Small intestine (tissue), 7 donors: ENCODE measurements around the gene WDR37. TPM values are rescaled to one million over a fixed set of nuclear protein-coding genes. Genes with fewer than 3 reads are reported as not detected.

Experiments
- DNase-seq, 2 donors: peaks; one replicate each; pipeline versions ENCODE4 v3.0.0 to v3.0.0-alpha.2; 2013
- FAIRE-seq: peaks from 2 replicates; lab custom pipeline; 2012; peaks lifted over from hg19 to GRCh38; lab: Jason Lieb, UNC
- H3K27ac ChIP-seq, 3 donors: one replicate each; pipeline ENCODE4 v1.5.1; 2013; ENCODE audit warnings: low read length in 2 of 3, mild to moderate bottlenecking in 2 of 3, control low read depth in 1 of 3, inconsistent platforms in 1 of 3, low read depth in 1 of 3, moderate library complexity in 1 of 3
- H3K27me3 ChIP-seq, 3 donors: one replicate each; pipeline ENCODE4 v1.6.1; 2013; ENCODE audit warnings: low read length in 3 of 3, inconsistent platforms in 1 of 3; ENCODE audit not compliant: control insufficient read depth in 3 of 3, insufficient read depth in 3 of 3
- H3K36me3 ChIP-seq, 3 donors: one replicate each; pipeline ENCODE4 v1.6.1; 2013; ENCODE audit warnings: low read length in 3 of 3, inconsistent platforms in 1 of 3, low read depth in 1 of 3, mild to moderate bottlenecking in 1 of 3, moderate library complexity in 1 of 3; ENCODE audit not compliant: control insufficient read depth in 3 of 3, insufficient read depth in 2 of 3
- H3K4me1 ChIP-seq, 3 donors: one replicate each; pipeline ENCODE4 v1.6.1; 2013; ENCODE audit warnings: low read length in 2 of 3, inconsistent platforms in 1 of 3, low read depth in 1 of 3, mild to moderate bottlenecking in 1 of 3, moderate library complexity in 1 of 3; ENCODE audit not compliant: control insufficient read depth in 3 of 3, insufficient read depth in 2 of 3
- H3K4me3 ChIP-seq, 3 donors: one replicate each; pipeline ENCODE4 v1.5.1; 2013; ENCODE audit warnings: low read length in 3 of 3, control low read depth in 1 of 3, inconsistent platforms in 1 of 3, low read depth in 1 of 3, mild to moderate bottlenecking in 1 of 3, moderate library complexity in 1 of 3
- H3K9me3 ChIP-seq, 2 donors: one replicate each; pipeline ENCODE4 v1.6.1; 2013; ENCODE audit warnings: low read depth in 1 of 2, low read length in 1 of 2; ENCODE audit not compliant: control insufficient read depth in 2 of 2, insufficient read depth in 1 of 2
- WGBS, 3 donors: extraction: QIAGEN DNeasy Blood & Tissue Kit; methylation state at CpG; one replicate each; pipeline ENCODE4 v1.1.7; 2013; 5-methylcytosine and 5-hydroxymethylcytosine counted together
- polyA plus RNA-seq, 4 donors: library from polyadenylated mRNA; stranded (reverse) in 3 of 4; unstranded in 1 of 4; fragments of 200-250 nt in 3 of 4; fragments of 120-200 nt in 1 of 4; gene quantifications; one replicate each; pipeline versions ENCODE4 v1.2.1 to v1.2.3, GENCODE V29; 2013
- donor health status: healthy with polysubstance abuse.
- donor health status: control.
- donor health status: control.
- donor health status: Bipolar disorder and iron deficiency.
- donor health status: healthy.

The WDR37 gene
- polyA plus RNA-seq, 4 donors, result 6.8 to 14.8 (median 7.7) TPM

DNA sequence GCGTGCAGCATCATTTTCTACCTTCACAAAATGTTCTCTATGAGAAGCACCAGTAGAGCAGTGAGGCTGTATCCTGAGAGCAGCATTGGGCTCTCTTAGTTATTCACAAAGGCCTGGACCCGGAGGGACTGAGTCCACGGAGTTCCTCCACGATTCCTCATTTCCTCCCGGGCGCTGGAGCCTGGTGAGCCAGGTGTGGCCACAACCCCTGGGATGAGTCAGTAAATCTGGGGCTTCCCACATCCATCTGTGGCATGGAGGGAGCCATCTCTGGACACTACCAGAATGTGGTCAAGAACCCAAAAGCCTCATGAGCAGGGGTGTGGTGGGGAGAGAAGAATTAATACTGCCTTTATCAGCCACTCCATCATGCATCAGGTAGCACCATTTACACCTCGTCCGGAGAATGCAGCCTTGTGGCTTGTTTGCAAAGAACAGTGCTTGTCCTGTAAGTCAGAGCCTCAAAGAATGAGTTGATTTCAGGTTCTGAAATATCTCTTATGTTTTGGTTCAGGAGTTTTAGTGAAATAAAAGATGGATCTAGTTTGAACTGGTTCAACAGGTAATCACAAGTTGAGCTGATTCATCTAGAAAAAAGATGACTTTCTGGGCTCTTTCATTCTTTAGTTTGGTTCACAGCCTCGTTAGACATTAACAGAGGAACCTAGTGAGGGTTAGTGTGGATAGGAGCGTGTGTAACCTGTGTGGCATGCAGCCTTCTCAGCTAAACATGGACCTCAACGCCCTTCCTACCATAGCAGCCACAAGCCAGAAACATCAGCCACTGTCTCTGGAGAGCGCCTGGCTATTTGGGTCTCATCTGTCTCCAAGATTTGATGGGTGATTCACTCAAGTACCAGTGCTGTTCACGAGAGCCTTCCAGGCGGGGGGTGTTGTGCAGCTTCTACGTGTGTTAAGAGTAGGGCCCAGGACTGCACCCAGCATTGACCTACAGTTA lies 95.2 kb downstream of the WDR37 start:
- H3K36me3 ChIP-seq, result no peaks in the 10 kb centered on the region
- peaks cover 0 to 6% of the 10 kb centered on the region in 2 donors for H3K9me3 ChIP-seq
- DNase-seq (no peak), FAIRE-seq (no peak)
- no peak overlapping the region for H3K4me3 ChIP-seq
- WGBS, 3 donors, result 78 to 84% (median 82%) methylated on average over 15 of the region's 15 CpGs
- no peak overlapping the region for H3K27ac ChIP-seq
- H3K27me3 ChIP-seq, result peaks cover 0 to 3% (median 0%) of the 10 kb centered on the region in 3 donors
- peaks cover 0 to 3% (median 0%) of the 10 kb centered on the region in 3 donors for H3K4me1 ChIP-seq

DNA sequence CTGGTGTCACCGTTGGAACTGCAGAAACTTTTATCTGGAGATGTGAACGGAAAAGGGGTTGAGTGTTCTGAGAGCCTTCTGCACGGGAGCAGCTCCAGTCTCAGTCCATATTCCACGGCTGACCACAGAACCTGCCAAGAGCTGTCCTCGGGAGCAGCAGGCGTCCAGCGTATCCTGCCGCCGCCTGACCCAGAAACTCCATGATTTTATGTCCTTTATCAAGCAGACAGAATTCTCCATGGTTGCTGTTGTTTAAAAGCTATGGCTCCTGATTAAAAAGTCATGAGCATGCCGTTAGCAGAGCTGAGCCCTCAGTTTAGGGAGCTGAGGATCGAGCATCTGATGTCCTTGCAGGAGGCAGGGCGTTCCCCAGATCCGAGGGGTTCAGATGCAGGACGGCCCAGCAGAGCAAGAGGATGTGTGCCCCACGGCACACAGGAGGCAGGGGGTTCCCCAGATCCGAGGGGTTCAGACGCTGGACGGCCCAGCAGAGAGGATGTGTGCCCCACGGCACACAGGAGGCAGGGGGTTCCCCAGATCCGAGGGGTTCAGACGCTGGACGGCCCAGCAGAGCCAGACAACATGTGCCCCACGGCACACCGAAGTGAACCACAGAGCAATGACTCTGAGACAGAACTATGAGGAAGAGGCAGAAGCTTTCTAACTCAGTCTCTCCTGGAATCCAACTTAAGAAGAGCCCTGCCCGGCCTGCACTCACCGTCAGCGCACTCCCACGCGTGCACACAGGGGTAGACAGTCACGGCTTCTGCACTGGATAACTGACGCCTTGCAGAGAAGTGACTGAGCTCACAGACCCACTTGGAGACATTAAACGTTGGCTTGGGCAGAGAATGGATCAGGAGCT lies 96.4 kb downstream of the WDR37 start:
- FAIRE-seq (no peak), DNase-seq (no peak)
- no peaks in the 10 kb centered on the region for H3K27me3 ChIP-seq
- peaks cover 0 to 3% (median 0%) of the 10 kb centered on the region in 3 donors for H3K4me1 ChIP-seq
- no peak overlapping the region for H3K4me3 ChIP-seq
- 89 to 91% (median 91%) methylated on average over 31 to 32 of the region's 32 CpGs for WGBS, 3 donors
- H3K36me3 ChIP-seq, result no peaks in the 10 kb centered on the region
- H3K9me3 ChIP-seq, result no peaks in the 10 kb centered on the region
- no peak overlapping the region for H3K27ac ChIP-seq

DNA sequence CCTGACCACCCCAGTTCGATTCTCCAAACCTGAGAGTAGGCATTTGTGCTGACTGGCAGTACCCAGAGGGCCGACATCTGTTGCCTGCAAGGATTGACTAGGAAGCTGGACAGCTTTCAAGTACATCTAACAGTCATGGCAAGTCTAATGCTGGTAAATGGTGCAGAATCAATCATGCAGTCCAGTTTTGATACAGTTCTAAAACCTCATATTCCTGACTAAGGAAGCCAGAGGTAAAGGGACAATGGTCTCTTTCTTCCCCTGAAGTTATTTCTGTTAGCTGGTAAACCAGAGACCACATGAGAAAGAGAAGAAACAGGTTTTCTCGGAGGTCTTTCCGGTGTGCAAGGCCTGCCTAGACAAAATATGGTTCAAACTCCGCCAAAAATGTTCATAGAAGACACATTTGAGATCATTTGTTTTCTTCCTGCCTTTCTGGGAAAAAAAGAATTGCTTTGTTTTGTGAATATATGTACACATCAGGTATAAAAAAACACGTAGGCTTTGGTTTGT lies 97.1 kb downstream of the WDR37 start:
- Histone ChIP-seq H3K4me3 (no peak overlapping the region), H3K9me3 (no peaks in the 10 kb centered on the region), H3K27ac (no peak overlapping the region), H3K27me3 (no peaks in the 10 kb centered on the region), H3K36me3 (no peaks in the 10 kb centered on the region), H3K4me1 (peaks cover 0 to 3% (median 0%) of the 10 kb centered on the region in 3 donors)
- no peak for DNase-seq
- 83 to 87% (median 86%) methylated on average over 6 of the region's 6 CpGs for WGBS, 3 donors
- FAIRE-seq, result no peak

DNA sequence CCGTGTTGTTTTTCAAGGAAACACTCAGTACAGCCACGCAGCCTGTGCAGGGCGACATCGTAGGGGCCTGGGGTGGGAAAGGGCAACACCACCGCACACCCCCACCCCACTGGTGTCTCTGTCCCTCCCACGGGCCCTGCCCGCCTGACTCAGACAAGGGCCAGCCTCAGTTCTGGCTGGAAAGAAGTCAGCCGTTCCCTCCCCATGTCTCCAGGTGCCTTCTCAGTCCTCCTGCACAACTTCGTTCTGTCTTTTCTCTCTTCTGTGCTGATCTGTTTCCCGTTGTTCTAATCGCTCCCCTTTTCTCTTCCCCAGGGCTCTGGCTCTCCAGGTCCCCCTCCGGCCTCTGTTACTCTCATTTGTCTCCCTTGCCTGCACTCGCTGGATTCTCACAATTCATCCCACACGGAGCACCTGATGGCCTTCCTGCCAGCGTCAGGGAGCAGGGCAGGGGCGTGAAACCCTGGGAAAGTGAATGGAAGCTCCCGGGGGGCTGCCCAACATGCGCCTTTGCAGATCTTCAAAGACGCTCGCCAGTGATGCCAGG lies 97.7 kb downstream of the WDR37 start:
- WGBS, 3 donors, result 77 to 86% (median 84%) methylated on average over 20 of the region's 20 CpGs
- FAIRE-seq (no peak), DNase-seq (no peak)
- H3K9me3 ChIP-seq, result no peaks in the 10 kb centered on the region
- no peaks in the 10 kb centered on the region for H3K36me3 ChIP-seq
- H3K4me3 ChIP-seq, result no peak overlapping the region
- peaks cover 0 to 3% (median 0%) of the 10 kb centered on the region in 3 donors for H3K4me1 ChIP-seq
- no peak overlapping the region for H3K27ac ChIP-seq
- no peaks in the 10 kb centered on the region for H3K27me3 ChIP-seq

DNA sequence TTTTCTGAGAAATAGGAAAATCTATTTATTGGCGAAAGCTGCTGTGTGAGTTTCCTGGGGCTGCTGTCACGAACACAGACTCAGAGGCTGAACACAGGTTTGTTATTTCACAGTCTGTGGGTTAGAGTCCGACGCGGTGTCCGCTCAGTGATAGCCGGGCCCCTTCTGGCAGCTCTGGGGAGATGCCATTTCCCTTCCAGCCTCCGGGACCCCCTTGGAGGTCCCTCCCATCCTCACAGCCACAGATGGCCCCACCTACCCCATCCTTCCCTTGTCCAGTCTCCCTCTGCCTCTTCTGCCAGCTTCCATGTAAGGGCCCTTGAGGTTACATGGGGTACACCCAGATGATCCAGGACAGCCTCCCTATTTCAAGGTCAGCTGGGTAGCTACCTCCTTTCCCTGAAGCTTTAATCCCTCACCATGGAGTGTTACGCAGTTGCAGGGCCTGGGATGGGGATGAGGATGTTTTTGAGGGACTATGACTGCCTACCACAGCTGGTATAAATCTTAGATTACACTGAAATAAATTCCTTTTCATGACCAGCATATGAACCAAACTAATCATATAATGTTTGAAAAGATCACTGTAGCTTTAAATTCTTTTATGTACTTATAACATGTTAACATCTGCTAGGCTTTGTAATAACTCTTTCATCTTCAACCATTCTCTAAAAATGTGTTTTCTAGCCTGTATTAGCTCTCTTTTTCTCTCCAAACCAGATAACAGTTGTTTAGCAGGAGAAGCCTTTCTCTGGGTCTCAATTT lies 98.5 kb downstream of the WDR37 start:
- 67 to 92% (median 82%) methylated on average over 9 of the region's 9 CpGs for WGBS, 3 donors
- H3K4me3 ChIP-seq, result no peak overlapping the region
- FAIRE-seq, result no peak
- no peaks in the 10 kb centered on the region for H3K36me3 ChIP-seq
- H3K27ac ChIP-seq, result no peak overlapping the region
- DNase-seq, result no peak
- H3K9me3 ChIP-seq, result no peaks in the 10 kb centered on the region
- no peaks in the 10 kb centered on the region for H3K27me3 ChIP-seq
- peaks cover 0 to 3% (median 0%) of the 10 kb centered on the region in 3 donors for H3K4me1 ChIP-seq

DNA sequence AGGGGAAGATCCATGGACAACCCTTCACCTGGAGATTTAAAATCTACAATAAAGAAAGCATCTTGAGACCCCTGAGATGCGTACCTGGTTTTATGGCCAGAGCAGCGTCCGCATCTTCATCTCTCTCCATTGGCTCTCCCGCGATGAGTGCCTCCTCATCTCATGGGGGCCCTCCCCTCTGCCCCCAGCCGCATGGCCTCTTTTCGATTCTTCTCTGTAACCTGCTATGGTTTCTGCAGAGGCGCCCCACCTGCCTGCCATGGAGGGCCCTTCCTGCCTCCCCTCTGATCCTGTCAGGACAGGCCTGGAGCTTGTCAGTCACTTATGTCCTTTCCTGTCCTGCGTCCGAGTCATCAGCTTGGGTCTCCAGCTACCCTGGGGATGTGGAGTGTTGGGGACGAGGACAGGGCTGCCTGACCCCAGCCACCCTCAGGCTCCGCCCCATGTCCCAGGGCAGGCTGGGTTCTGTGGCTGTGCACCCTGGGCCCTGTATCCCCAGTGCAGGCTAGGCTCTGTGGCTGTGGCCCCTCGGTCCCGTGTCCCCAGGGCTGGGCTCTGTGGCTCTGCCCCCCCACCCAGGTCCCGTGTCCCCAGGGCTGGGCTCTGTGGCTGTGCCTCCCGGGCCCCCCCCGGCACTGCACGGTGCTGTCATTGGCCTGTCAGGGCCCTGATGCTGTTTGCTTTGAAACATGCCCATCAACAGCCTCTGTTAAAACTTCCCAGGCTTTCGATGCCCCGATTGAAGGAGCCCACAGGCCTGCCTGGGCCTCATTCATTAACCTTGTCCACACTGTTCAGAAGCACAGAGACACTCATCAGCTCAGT lies 99.8 kb downstream of the WDR37 start:
- no peaks in the 10 kb centered on the region for H3K36me3 ChIP-seq
- 87 to 94% (median 88%) methylated on average over 20 of the region's 20 CpGs for WGBS, 3 donors
- no peaks in the 10 kb centered on the region for H3K9me3 ChIP-seq
- H3K4me1 ChIP-seq, result no peaks in the 10 kb centered on the region
- no peak for DNase-seq
- H3K27ac ChIP-seq, result no peak overlapping the region
- H3K4me3 ChIP-seq, result no peak overlapping the region
- FAIRE-seq, result no peak
- no peaks in the 10 kb centered on the region for H3K27me3 ChIP-seq

DNA sequence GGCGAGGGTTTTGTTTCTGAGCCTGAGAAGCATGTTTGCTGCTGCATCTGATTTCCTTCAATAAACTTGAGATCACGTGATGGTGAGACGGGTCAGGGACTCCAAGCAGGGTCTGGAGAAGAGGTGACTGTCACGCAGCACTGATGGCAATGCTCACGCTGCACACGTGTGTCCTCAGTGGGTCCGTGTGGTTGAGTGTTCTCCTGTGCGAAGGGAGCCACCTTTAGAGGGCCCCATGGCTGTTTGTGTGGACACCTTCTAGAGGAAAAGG lies 100.4 kb downstream of the WDR37 start:
- no peaks in the 10 kb centered on the region for H3K9me3 ChIP-seq
- FAIRE-seq (no peak), DNase-seq (no peak)
- WGBS, 3 donors, result 82 to 90% (median 87%) methylated on average over 8 of the region's 8 CpGs
- H3K4me3 ChIP-seq, result no peak overlapping the region
- H3K27ac ChIP-seq, result no peak overlapping the region
- H3K4me1 ChIP-seq, result no peaks in the 10 kb centered on the region
- no peaks in the 10 kb centered on the region for H3K36me3 ChIP-seq
- no peaks in the 10 kb centered on the region for H3K27me3 ChIP-seq
